Measurements from ENCODE around the gene PRICKLE4. TPM values are rescaled to one million over a fixed set of nuclear protein-coding genes. Genes with fewer than 3 reads are reported as not detected.

PRICKLE4 gene
- total and polyA plus RNA-seq, 2 of the 13 experiments (the other 11 are each of a cell fraction or from before 2014, with no cell fraction given): 0.92 to 1.2 TPM

GRCh38 chr6:41815587-41815986 is 35.0 kb downstream of the PRICKLE4 start:
- WGBS (ENCODE audit: low lambda C conversion rate): 100% methylated on average over 1 of the region's 1 CpG
- FAIRE-seq: no peak
- H3K27ac ChIP-seq (ENCODE audit: extremely low read length, insufficient read depth, low read length): no peak overlapping the region
- H3K9ac ChIP-seq (ENCODE audit: insufficient read depth, low read depth, low read length): no peak overlapping the region
- in situ Hi-C loops (cut with HindIII; ENCODE audit: extremely low pct_ligation_motif_present, low pct_unique_long_range_greater_than_20kb) (no loop called here), intact Hi-C loops (cut with micrococcal nuclease; ENCODE audit: unreplicated experiment) (no loop called here)
- ChIA-PET POLR2A (no interaction called here), CTCF (ENCODE audit: low intra/inter-chr PET ratio, low total read pairs) (no interaction called here)
- H3K79me2 ChIP-seq (ENCODE audit: insufficient read depth, low read length): no peaks in the 10 kb centered on the region
- no peak overlapping the region for H3K4me2 ChIP-seq (ENCODE audit: low read depth, low read length)
- no peaks in the 10 kb centered on the region for H3K36me3 ChIP-seq (replicated peaks in 1 of 2; ENCODE audit: control insufficient read depth in 1 of 2, insufficient read depth in 2 of 2, low read length in 2 of 2)
- no peak overlapping the region for H3K4me3 ChIP-seq (replicated peaks in 1 of 3; ENCODE audit: insufficient read depth in 1 of 3, low read depth in 2 of 3, low read length in 3 of 3)
- H3K27me3 ChIP-seq (ENCODE audit: control insufficient read depth in 1 of 2, insufficient read depth in 2 of 2, low read length in 2 of 2): no peaks in the 10 kb centered on the region
- no peak for ATAC-seq
- no peaks in the 10 kb centered on the region for H3K9me3 ChIP-seq (ENCODE audit: low read length)
- no peak overlapping the region for H2AFZ ChIP-seq (ENCODE audit: low read length)
- no peaks in the 10 kb centered on the region for H4K20me1 ChIP-seq (ENCODE audit: insufficient read depth, low read length)
- no peak for TF ChIP-seq MAFF (IDR thresholded peaks at IDR 0.05; ENCODE audit: low read depth, low read length)
- no peak for TF ChIP-seq CCAR2 (optimal IDR thresholded peaks at IDR 0.05; ENCODE audit: low read depth, low read length)
- no peak for TF ChIP-seq ZNF496 (CRISPR knock-in tag; IDR thresholded peaks at IDR 0.05; ENCODE audit: insufficient replicate concordance)
- no peak for TF ChIP-seq THYN1 (CRISPR knock-in tag; IDR thresholded peaks at IDR 0.05; ENCODE audit: borderline replicate concordance, low read depth)
- TF ChIP-seq TERF1 (CRISPR knock-in tag; IDR thresholded peaks at IDR 0.05): no peak
- no peak for TF ChIP-seq ZSCAN29 (CRISPR knock-in tag; conservative IDR thresholded peaks at IDR 0.05)
- no peak for TF ChIP-seq ZNF10 (CRISPR knock-in tag; IDR thresholded peaks at IDR 0.05; ENCODE audit: borderline replicate concordance, low read depth)
- no peak for TF ChIP-seq JARID2 (CRISPR knock-in tag; IDR thresholded peaks at IDR 0.05; ENCODE audit: insufficient replicate concordance)
- no peak for TF ChIP-seq FOXA3 (CRISPR knock-in tag; IDR thresholded peaks at IDR 0.05)
- no peak for TF ChIP-seq JUND (CRISPR knock-in tag; IDR thresholded peaks at IDR 0.05)
- TF ChIP-seq ZNF567 (CRISPR knock-in tag; IDR thresholded peaks at IDR 0.05; ENCODE audit: borderline replicate concordance): no peak
- no TSS peak for BruUV-seq (replicated peaks)
- H3K4me1 ChIP-seq (ENCODE audit: insufficient read depth, low read length): no peaks in the 10 kb centered on the region
- DNase-seq (ENCODE audit: low spot score): no peak

All from HepG2 (cell line).